AG09319 (cell line): ENCODE measurements around the gene PITPNC1.

Experiments used
- DNase-seq: peaks from one replicate; pipeline ENCODE4 v3.0.0-alpha.2; 2010; ENCODE audit warnings: low read depth; ENCODE audit errors: extremely low read depth
- TF ChIP-seq, protein P1 (sequence below): IDR thresholded peaks from 2 replicates; pipeline ENCODE4 v1.5.1; 2011; ENCODE audit warnings: low read depth, mild to moderate bottlenecking, inconsistent platforms, low read length, moderate library complexity

PITPNC1 gene

GRCh38 chr17:67554634-67555033 is 177.6 kb downstream of the PITPNC1 start:
- TF ChIP-seq, protein P1, sequence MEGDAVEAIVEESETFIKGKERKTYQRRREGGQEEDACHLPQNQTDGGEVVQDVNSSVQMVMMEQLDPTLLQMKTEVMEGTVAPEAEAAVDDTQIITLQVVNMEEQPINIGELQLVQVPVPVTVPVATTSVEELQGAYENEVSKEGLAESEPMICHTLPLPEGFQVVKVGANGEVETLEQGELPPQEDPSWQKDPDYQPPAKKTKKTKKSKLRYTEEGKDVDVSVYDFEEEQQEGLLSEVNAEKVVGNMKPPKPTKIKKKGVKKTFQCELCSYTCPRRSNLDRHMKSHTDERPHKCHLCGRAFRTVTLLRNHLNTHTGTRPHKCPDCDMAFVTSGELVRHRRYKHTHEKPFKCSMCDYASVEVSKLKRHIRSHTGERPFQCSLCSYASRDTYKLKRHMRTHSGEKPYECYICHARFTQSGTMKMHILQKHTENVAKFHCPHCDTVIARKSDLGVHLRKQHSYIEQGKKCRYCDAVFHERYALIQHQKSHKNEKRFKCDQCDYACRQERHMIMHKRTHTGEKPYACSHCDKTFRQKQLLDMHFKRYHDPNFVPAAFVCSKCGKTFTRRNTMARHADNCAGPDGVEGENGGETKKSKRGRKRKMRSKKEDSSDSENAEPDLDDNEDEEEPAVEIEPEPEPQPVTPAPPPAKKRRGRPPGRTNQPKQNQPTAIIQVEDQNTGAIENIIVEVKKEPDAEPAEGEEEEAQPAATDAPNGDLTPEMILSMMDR = no peak
- no peak for DNase-seq

DNA sequence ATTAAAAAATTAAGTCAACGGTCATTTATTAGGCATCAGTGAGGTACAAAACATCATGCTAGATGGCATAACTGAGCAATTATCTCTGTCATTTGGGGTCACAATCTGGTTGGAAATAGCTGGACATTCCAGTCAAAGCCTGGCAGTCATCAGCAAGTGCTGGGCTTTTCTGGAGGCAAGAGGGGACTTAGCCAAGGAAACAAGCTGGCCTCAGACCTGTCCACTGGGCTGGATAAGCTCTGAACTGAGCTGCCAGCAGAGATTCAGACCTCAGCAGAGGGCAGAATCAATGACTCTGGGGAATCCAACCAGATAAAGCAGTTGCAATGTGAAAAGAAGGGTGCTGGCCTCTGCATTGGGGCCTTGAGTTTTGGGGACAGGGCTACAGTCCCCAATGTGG is 178.8 kb downstream of the PITPNC1 start:
- TF ChIP-seq, protein P1 = no peak
- no peak for DNase-seq

- TF ChIP-seq, protein P1 = no peak
- DNase-seq = no peak
These were observed 180.2 kb downstream of the PITPNC1 start for GRCh38 chr17:67557052-67557845.

- DNase-seq = no peak
- TF ChIP-seq, protein P1 = no peak
These were observed 180.8 kb downstream of the PITPNC1 start for GRCh38 chr17:67557921-67558320.

- no peak for DNase-seq
- TF ChIP-seq, protein P1 = no peak
These were observed 181.8 kb downstream of the PITPNC1 start for GRCh38 chr17:67558740-67559380.

- TF ChIP-seq, protein P1 = no peak; the same call in 1 of the 2 replicates
- DNase-seq = no peak
These were observed 182.4 kb downstream of the PITPNC1 start for GRCh38 chr17:67559381-67559966.

DNA sequence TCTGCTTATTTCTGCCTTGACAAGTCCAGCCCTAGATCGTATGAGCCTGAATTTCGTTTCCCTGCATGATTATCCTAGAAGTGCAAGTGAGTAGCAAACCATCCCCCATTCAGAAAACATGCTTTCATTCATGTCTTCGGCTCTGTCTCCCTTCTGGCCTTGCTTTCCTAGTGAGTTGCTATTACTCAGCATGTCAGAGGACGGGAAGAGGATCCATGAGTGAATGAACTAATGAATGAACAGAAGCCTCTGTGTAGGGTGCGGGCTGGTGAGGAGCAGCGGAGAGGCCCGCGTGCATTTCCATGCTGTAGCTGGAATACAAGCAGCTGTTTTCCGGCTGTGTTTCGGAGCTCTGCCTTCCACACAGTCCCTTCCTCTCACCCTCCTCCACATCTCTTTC is 184.9 kb downstream of the PITPNC1 start:
- DNase-seq = no peak
- TF ChIP-seq, protein P1 = no peak
